Prostate gland (tissue), 2 donors: ENCODE results near the gene TUBB8B.
"Not testable (repeated sequence)": the region's sequence is repeated elsewhere in the genome, so short reads cannot be mapped to it uniquely, and the experiment has no call there.

Source experiments
- CTCF ChIP-seq, 4 experiments: fragments of 200-600 bp in 2 of 4; fragments of 450-650 bp in 2 of 4; sonication (generic) in 2 of 4; IDR thresholded peaks; 1 replicate in 3 of 4; 2 replicates in 1 of 4; pipeline ENCODE4 v1.5.1; 2016 to 2019; ENCODE audit warnings: antibody characterized with exemption in 4 of 4, mild to moderate bottlenecking in 2 of 4, moderate library complexity in 2 of 4
- POLR2A ChIP-seq: fragments of 450-650 bp; IDR thresholded peaks from one replicate; pipeline ENCODE4 v1.6.1; 2016; ENCODE audit warnings: antibody characterized with exemption, mild to moderate bottlenecking
- POLR2AphosphoS5 ChIP-seq: sonication (generic); formaldehyde crosslinking; IDR thresholded peaks from one replicate; pipeline ENCODE4 v1.6.1; 2017; ENCODE audit warnings: antibody characterized with exemption

DNA sequence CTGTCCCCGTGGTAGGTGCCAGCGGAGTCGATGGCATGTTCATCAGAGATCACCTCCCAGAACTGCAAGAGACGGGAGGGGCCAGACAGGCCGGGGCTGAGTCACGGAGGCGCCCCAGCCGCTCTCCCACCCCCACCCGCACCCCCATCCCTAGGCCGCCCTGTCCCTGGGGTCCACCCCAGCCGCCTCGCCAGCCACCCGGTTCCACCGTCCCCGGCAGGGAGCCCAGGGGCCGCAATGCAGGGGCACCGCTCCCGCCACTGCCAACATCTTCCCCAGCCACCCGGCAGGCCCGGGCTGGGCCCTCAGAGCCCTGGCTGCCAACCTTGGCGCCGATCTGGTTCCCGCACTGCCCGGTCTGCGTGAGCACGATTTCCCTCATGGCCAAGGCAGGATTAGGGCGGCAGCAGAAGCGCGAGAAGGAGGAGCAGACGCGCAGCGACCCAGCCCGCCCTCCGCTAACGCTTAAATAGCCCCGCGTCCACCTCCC is at the start of gene TUBB8B:
- TF ChIP-seq POLR2A; CTCF (IDR thresholded peaks at IDR 0.05); POLR2AphosphoS5: not testable (repeated sequence)
